Measurements from ENCODE around the gene MSI2. TPM values are rescaled to one million over a fixed set of nuclear protein-coding genes. Genes with fewer than 3 reads are reported as not detected.

MSI2 gene
- total and polyA plus RNA-seq, 9 of the 15 experiments (the other 6 are each of a cell fraction or from before 2014, with no cell fraction given), result 4.6 to 61.8 (median 42.4) TPM

GRCh38 chr17:57714665-57715180, 458.4 kb downstream of the MSI2 start (continued):
- no peak for TF ChIP-seq FOS (IDR thresholded peaks at IDR 0.05; ENCODE audit: extremely low read depth, insufficient read length)
- TF ChIP-seq, protein P1, sequence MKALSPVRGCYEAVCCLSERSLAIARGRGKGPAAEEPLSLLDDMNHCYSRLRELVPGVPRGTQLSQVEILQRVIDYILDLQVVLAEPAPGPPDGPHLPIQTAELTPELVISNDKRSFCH (CRISPR knock-in tag; IDR thresholded peaks at IDR 0.05), result no peak
- TF ChIP-seq, protein P1 (tag; IDR thresholded peaks at IDR 0.05), result no peak

DNA sequence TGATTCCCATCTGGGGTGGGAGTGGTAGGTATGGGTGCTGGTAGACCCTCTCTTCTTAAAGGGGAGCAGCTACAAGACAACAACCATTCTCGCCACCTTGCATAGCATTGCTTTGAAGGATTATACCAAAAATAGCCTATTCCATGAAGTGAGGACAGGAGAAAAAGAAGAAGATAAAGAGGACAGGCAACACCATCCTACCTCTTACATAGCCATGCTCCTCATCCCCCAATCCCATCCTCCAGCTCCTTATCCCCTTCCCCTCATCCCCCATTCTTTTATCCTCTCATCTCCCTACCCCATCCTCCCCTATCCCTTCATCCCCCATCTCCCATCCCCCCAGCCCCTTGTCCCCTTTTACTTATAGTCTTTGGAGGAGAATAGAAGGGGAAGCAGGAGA, 459.7 kb downstream of the MSI2 start:
- no peaks in the 10 kb centered on the region for H3K79me2 ChIP-seq (ENCODE audit: control insufficient read depth, insufficient read depth, low read length)
- H3K4me1 ChIP-seq (replicated peaks in 1 of 2; ENCODE audit: control insufficient read depth in 2 of 2, insufficient read depth in 2 of 2, low read length in 2 of 2), result no peaks in the 10 kb centered on the region
- ATAC-seq, result no peak
- H3K9ac ChIP-seq (ENCODE audit: insufficient read depth in 1 of 2, low read depth in 2 of 2, low read length in 2 of 2), result no peak overlapping the region
- in situ Hi-C loops (cut with MboI) (no loop called here), intact Hi-C loops (cut with micrococcal nuclease) (no loop called here)
- POLR2A ChIA-PET, result interaction anchor here (0.6 kb wide), 1 partner anchor 15 kb away, joined by 3 read pairs; no protein-coding TSS in a partner anchor
- H3K27ac ChIP-seq (ENCODE audit: extremely low read depth, low read depth, low read length), result no peak overlapping the region
- DNase-seq (ENCODE audit: extremely low read depth in 1 of 4, low spot score in 3 of 4), result no peak
- no peak overlapping the region for H2AFZ ChIP-seq (ENCODE audit: low read depth, low read length)
- no TSS peak for BruUV-seq (replicated peaks)
- H3K9me3 ChIP-seq (replicated peaks; ENCODE audit: control insufficient read depth, insufficient read depth, low read depth, low read length), result no peaks in the 10 kb centered on the region
- WGBS (ENCODE audit: insufficient coverage, low coverage, missing lambda C conversion rate), result 0% methylated on average over 1 of the region's 1 CpG
- no peaks in the 10 kb centered on the region for H3K9me1 ChIP-seq (ENCODE audit: control insufficient read depth, insufficient read depth, low read length)
- no peak for FAIRE-seq
- H3K27me3 ChIP-seq (ENCODE audit: control insufficient read depth in 2 of 2, insufficient read depth in 2 of 2, low read length in 2 of 2), result peaks cover 47 to 69% of the 10 kb centered on the region in 2 experiments
- no peak overlapping the region for H3K4me2 ChIP-seq (ENCODE audit: insufficient read depth, low read length)
- TF ChIP-seq HNRNPUL1 (IDR thresholded peaks at IDR 0.05; ENCODE audit: low read length) (no peak), ZNF444 (CRISPR knock-in tag; IDR thresholded peaks at IDR 0.05) (no peak)
- no peaks in the 10 kb centered on the region for H3K36me3 ChIP-seq (ENCODE audit: control insufficient read depth, insufficient read depth, low read length)
- no peak overlapping the region for H3K4me3 ChIP-seq
- CTCF ChIA-PET (ENCODE audit: low intra/inter-chr PET ratio), result no interaction called here
- no peaks in the 10 kb centered on the region for H4K20me1 ChIP-seq (replicated peaks; ENCODE audit: control insufficient read depth, insufficient read depth, low read length)

All from K562 (cell line).